Measurements from ENCODE around the gene NDUFA8. TPM values are rescaled to one million over a fixed set of nuclear protein-coding genes. Genes with fewer than 3 reads are reported as not detected.

The NDUFA8 gene
- total RNA-seq, 6 experiments from 2014 or later = 67.4 to 76.6 (median 72.8) TPM

GRCh38 chr9:122164286-122164685, 4.7 kb upstream of the NDUFA8 start:
- H3K36me3 Mint-ChIP-seq (ENCODE audit: low read depth) = peaks cover 6% of the 10 kb centered on the region; the same call in 1 of the 2 replicates
- peaks cover 8% of the 10 kb centered on the region for H3K9me3 Mint-ChIP-seq
- no peak overlapping the region for H3K27ac Mint-ChIP-seq
- no peak for DNase-seq
- H3K27me3 Mint-ChIP-seq (ENCODE audit: insufficient read depth) = peaks cover 40% of the 10 kb centered on the region
- no peak overlapping the region for H3K4me3 Mint-ChIP-seq
- H3K4me1 Mint-ChIP-seq (ENCODE audit: low read depth) = peaks cover 9% of the 10 kb centered on the region
- TF ChIP-seq CTCF (IDR thresholded peaks at IDR 0.05) = no peak

- Mint-ChIP-seq H3K4me3 (no peak overlapping the region), H3K36me3 (ENCODE audit: low read depth) (peaks cover 6% of the 10 kb centered on the region; the same call in 1 of the 2 replicates), H3K9me3 (peaks cover 8% of the 10 kb centered on the region), H3K27me3 (ENCODE audit: insufficient read depth) (peaks cover 31% of the 10 kb centered on the region), H3K27ac (no peak overlapping the region), H3K4me1 (ENCODE audit: low read depth) (peaks cover 11% of the 10 kb centered on the region)
- no peak for TF ChIP-seq CTCF (IDR thresholded peaks at IDR 0.05)
- DNase-seq = no peak
These were observed 2.8 kb upstream of the NDUFA8 start for GRCh38 chr9:122162415-122162814.

GRCh38 chr9:122159925-122160246, 307 bp upstream of the NDUFA8 start:
- H3K36me3 Mint-ChIP-seq (ENCODE audit: low read depth) = peaks cover 6% of the 10 kb centered on the region; the same call in 1 of the 2 replicates
- H3K9me3 Mint-ChIP-seq = peaks cover 8% of the 10 kb centered on the region
- no peak for DNase-seq
- no peak for TF ChIP-seq CTCF (IDR thresholded peaks at IDR 0.05)
- peaks cover 27% of the 10 kb centered on the region for H3K4me1 Mint-ChIP-seq (ENCODE audit: low read depth)
- H3K4me3 Mint-ChIP-seq = peak overlapping the region; percentile 96
- peaks cover 22% of the 10 kb centered on the region for H3K27me3 Mint-ChIP-seq (ENCODE audit: insufficient read depth)
- H3K27ac Mint-ChIP-seq = peak overlapping the region; percentile 84

GRCh38 chr9:122158202-122158601, 1.4 kb downstream of the NDUFA8 start:
- peaks cover 8% of the 10 kb centered on the region for H3K9me3 Mint-ChIP-seq
- H3K27me3 Mint-ChIP-seq (ENCODE audit: insufficient read depth) = peaks cover 6% of the 10 kb centered on the region; the same call in 1 of the 2 replicates
- DNase-seq = peak; percentile 50
- H3K36me3 Mint-ChIP-seq (ENCODE audit: low read depth) = peaks cover 6% of the 10 kb centered on the region; the same call in 1 of the 2 replicates
- TF ChIP-seq CTCF (IDR thresholded peaks at IDR 0.05) = peak; percentile 73
- H3K27ac Mint-ChIP-seq = no peak overlapping the region
- H3K4me3 Mint-ChIP-seq = peak overlapping the region; percentile 26
- peaks cover 27% of the 10 kb centered on the region for H3K4me1 Mint-ChIP-seq (ENCODE audit: low read depth)

GRCh38 chr9:122155796-122156195, 3.8 kb downstream of the NDUFA8 start:
- Mint-ChIP-seq H3K27me3 (ENCODE audit: insufficient read depth) (peaks cover 2% of the 10 kb centered on the region; the same call in 1 of the 2 replicates), H3K4me1 (ENCODE audit: low read depth) (peaks cover 27% of the 10 kb centered on the region), H3K36me3 (ENCODE audit: low read depth) (no peaks in the 10 kb centered on the region), H3K9me3 (no peaks in the 10 kb centered on the region), H3K27ac (no peak overlapping the region; the same call in 1 of the 2 replicates), H3K4me3 (no peak overlapping the region)
- no peak for TF ChIP-seq CTCF (IDR thresholded peaks at IDR 0.05)
- no peak for DNase-seq

Measured in HFFc6 (cell line).